PC-9 (cell line): Measurements from ENCODE around the gene HDDC3. TPM values are rescaled to one million over a fixed set of nuclear protein-coding genes. Genes with fewer than 3 reads are reported as not detected.

Experiments
- BruUV-seq: library from RNA; stranded (reverse); fragments of 400-500 nt; replicated peaks from 2 replicates; lab custom pipeline; 2021; lab: Mats Ljungman, UMichigan
- CTCF ChIA-PET: fragments of 300-600 bp; sonication (Branson Sonifier 250); formaldehyde crosslinking; loops from one replicate; lab custom pipeline; 2022; ENCODE audit warnings: antibody characterized with exemption; lab: Charles Lee
- POLR2A ChIA-PET: fragments of 300-600 bp; sonication (Branson Sonifier 250); formaldehyde crosslinking; loops from one replicate; lab custom pipeline; 2022; ENCODE audit warnings: antibody characterized with exemption; ENCODE audit not compliant: unreplicated experiment; lab: Charles Lee
- DNase-seq, 2 experiments: peaks; one replicate each; pipeline versions ENCODE4 v3.0.0 to v3.0.0-alpha.2; 2015 to 2022; ENCODE audit warnings: mixed read lengths in 1 of 2
- H2AFZ ChIP-seq: fragments of 200-600 bp; sonication (generic); 2 replicates; pipeline ENCODE4 v1.8.1; 2017; ENCODE audit warnings: antibody characterized with exemption
- H3F3A ChIP-seq: fragments of 200-600 bp; sonication (generic); 2 replicates; pipeline ENCODE4 v1.8.1; 2017; ENCODE audit warnings: antibody characterized with exemption, mild to moderate bottlenecking, low read depth; ENCODE audit not compliant: insufficient read depth
- H3K27ac ChIP-seq: fragments of 200-600 bp; sonication (generic); 2 replicates; pipeline ENCODE4 v1.6.1; 2016; ENCODE audit warnings: mixed run types
- H3K27me3 ChIP-seq: fragments of 200-600 bp; sonication (generic); 2 replicates; pipeline ENCODE4 v1.6.1; 2016; ENCODE audit warnings: low read depth, mixed run types; ENCODE audit not compliant: insufficient read depth
- H3K36me3 ChIP-seq: fragments of 200-600 bp; sonication (generic); 2 replicates; pipeline ENCODE4 v1.6.1; 2016; ENCODE audit warnings: low read depth, mixed run types
- H3K4me1 ChIP-seq: fragments of 200-600 bp; sonication (generic); replicated peaks from 2 replicates; pipeline ENCODE4 v1.6.1; 2016; ENCODE audit warnings: mixed run types; ENCODE audit not compliant: insufficient read depth
- H3K4me2 ChIP-seq: fragments of 200-600 bp; sonication (generic); 2 replicates; pipeline ENCODE4 v1.6.1; 2017; ENCODE audit warnings: mixed run types
- H3K4me3 ChIP-seq: fragments of 200-600 bp; sonication (generic); 2 replicates; pipeline ENCODE4 v1.6.1; 2016; ENCODE audit warnings: mixed run types
- H3K79me2 ChIP-seq: fragments of 200-600 bp; sonication (generic); 2 replicates; pipeline ENCODE4 v1.6.1; 2017; ENCODE audit warnings: low read depth, mixed run types
- H3K9me2 ChIP-seq: fragments of 200-600 bp; sonication (generic); 2 replicates; pipeline ENCODE4 v1.8.1; 2017; ENCODE audit warnings: mild to moderate bottlenecking; ENCODE audit not compliant: insufficient read depth
- H3K9me3 ChIP-seq: fragments of 200-600 bp; sonication (generic); 2 replicates; pipeline ENCODE4 v1.8.1; 2016; ENCODE audit warnings: low read depth; ENCODE audit not compliant: insufficient read depth
- H4K20me1 ChIP-seq: fragments of 200-600 bp; sonication (generic); 2 replicates; pipeline ENCODE4 v1.8.1; 2017; ENCODE audit not compliant: insufficient read depth
- EZH2 ChIP-seq: fragments of 200-600 bp; sonication (generic); IDR thresholded peaks from 2 replicates; pipeline ENCODE4 v1.8.0; 2017; ENCODE audit warnings: antibody characterized with exemption, low read depth
- intact Hi-C: fragments of 100-400 bp; cut with micrococcal nuclease; formaldehyde crosslinking; loops from one replicate; pipeline ENCODE4 v1.10.0; 2022; ENCODE audit not compliant: unreplicated experiment
- total RNA-seq: library from RNA; stranded (reverse); gene quantifications from 2 replicates; pipeline ENCODE4 v1.2.3, GENCODE V29; 2021
- TF ChIP-seq, protein P1 (sequence below): fragments of 200-600 bp; sonication (generic); conservative IDR thresholded peaks from 2 replicates; pipeline ENCODE4 v1.6.1; 2017; ENCODE audit warnings: mixed run types, antibody characterized with exemption, mild to moderate bottlenecking, moderate library complexity

The HDDC3 gene
- total RNA-seq, 1 experiment from 2014 or later: 18.1 TPM

DNA sequence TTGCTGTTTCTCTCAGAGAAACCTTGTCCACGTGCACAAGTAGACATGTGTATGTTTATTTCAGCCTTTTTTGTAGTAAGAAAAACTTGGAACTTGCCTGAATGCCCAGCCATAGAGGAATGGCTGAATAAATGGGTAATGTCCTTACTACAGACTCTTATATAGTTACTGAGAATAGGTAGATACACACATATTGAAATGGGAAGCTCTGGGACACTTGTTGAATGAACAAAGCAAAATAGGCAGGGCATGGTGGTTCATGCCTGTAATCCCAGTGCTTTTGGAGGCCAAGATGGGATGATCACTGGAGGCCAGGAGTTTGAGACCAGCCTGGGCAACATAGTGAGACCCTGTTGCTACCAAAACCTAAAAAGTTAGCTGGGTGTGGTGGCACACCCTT is 4.5 kb upstream of the HDDC3 start:
- Histone ChIP-seq H3F3A (peaks cover 6% of the 10 kb centered on the region; the same call in 1 of the 2 replicates), H4K20me1 (no peaks in the 10 kb centered on the region), H3K4me3 (no peak overlapping the region), H3K4me1 (peaks cover 8% of the 10 kb centered on the region; the same call in 1 of the 2 replicates), H3K27ac (no peak overlapping the region), H3K9me2 (no peaks in the 10 kb centered on the region), H3K79me2 (peaks cover 11% of the 10 kb centered on the region), H3K27me3 (no peaks in the 10 kb centered on the region), H3K9me3 (no peaks in the 10 kb centered on the region), H2AFZ (no peak overlapping the region), H3K36me3 (peaks cover 9% of the 10 kb centered on the region; the same call in 1 of the 2 replicates), H3K4me2 (peak overlapping the region; percentile 83)
- BruUV-seq: no TSS peak
- DNase-seq: no peak
- ChIA-PET POLR2A (interaction anchor here (0.6 kb wide), 1 partner anchor 476 kb away, joined by 4 read pairs; no protein-coding TSS in a partner anchor), CTCF (interaction anchor here (0.6 to 0.7 kb wide), 2 partner anchors 19 to 73 kb away, joined by 3 to 10 read pairs; no protein-coding TSS in a partner anchor)
- TF ChIP-seq, protein P1, sequence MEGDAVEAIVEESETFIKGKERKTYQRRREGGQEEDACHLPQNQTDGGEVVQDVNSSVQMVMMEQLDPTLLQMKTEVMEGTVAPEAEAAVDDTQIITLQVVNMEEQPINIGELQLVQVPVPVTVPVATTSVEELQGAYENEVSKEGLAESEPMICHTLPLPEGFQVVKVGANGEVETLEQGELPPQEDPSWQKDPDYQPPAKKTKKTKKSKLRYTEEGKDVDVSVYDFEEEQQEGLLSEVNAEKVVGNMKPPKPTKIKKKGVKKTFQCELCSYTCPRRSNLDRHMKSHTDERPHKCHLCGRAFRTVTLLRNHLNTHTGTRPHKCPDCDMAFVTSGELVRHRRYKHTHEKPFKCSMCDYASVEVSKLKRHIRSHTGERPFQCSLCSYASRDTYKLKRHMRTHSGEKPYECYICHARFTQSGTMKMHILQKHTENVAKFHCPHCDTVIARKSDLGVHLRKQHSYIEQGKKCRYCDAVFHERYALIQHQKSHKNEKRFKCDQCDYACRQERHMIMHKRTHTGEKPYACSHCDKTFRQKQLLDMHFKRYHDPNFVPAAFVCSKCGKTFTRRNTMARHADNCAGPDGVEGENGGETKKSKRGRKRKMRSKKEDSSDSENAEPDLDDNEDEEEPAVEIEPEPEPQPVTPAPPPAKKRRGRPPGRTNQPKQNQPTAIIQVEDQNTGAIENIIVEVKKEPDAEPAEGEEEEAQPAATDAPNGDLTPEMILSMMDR: no peak
- no peak for TF ChIP-seq EZH2
- intact Hi-C loops: loop anchor here (10.0 kb wide), 1 partner anchor 452 kb away; no protein-coding TSS in a partner anchor

DNA sequence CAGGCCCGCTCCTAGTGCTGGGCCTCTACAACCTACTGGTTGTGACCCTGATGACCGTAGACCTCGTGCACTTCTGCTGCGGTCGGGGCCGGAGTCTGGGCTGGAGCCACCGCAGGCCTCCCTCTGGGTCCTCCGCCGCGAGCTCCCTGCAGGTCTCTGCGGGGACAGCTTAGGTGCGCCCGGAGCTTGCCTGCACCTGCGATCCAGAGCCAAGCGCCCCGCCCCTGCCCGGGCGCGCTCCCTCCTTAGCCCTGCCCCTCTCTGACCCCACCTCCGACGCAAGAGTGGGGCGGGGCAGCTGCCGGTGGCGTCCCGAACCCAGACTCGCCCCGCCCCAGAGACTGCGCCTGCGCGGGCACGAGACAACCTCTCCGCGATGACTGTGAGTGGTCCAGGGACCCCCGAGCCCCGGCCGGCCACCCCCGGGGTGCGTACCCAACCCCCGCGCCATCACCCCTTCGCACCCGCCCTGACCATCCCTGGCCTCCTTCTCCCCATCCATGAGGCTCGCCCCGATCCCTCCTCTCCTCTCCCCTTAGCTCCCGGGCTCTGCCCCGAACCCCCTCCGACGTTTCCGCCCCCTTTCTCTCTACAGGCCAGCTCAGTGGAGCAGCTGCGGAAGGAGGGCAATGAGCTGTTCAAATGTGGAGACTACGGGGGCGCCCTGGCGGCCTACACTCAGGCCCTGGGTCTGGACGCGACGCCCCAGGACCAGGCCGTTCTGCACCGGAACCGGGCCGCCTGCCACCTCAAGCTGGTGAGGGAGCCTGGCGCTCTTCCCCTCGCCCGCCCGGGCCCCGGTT is 2.8 kb upstream of the HDDC3 start, which contains the start of gene UNC45A:
UNC45A (plus strand) TSS at position 337 of the 803 bp plus-strand sequence; CDS start at position 377, 40 bp downstream.
- no peak for TF ChIP-seq EZH2
- TF ChIP-seq, protein P1: no peak
- Histone ChIP-seq H2AFZ (peak within 1 kb of the TSS; percentile 90), H3K4me2 (peak within 1 kb of the TSS; percentile 83), H3K9me2 (no peaks in the 10 kb centered on the region), H3F3A (peaks cover 15% of the 10 kb centered on the region; the same call in 1 of the 2 replicates), H3K36me3 (no peaks in the 10 kb centered on the region; the same call in 1 of the 2 replicates), H3K79me2 (peaks cover 11% of the 10 kb centered on the region), H3K4me1 (peaks cover 20% of the 10 kb centered on the region), H3K4me3 (peak within 1 kb of the TSS; percentile 89), H3K9me3 (no peaks in the 10 kb centered on the region), H3K27me3 (no peaks in the 10 kb centered on the region), H4K20me1 (no peaks in the 10 kb centered on the region), H3K27ac (no peak within 1 kb of the TSS)
- ChIA-PET POLR2A (interaction anchor here (0.6 to 1.1 kb wide), 7 partner anchors 14 to 636 kb away, joined by 3 to 9 read pairs (median 4); partner anchors contain the start of genes PRC1, RCCD1 and VPS33B), CTCF (interaction anchor here (0.6 to 1.8 kb wide), 7 partner anchors 8 to 751 kb away, joined by 3 to 12 read pairs (median 8); no protein-coding TSS in a partner anchor)
- intact Hi-C loops: loop anchor here (1.0 to 10.0 kb wide), 6 partner anchors 60 to 833 kb away; partner anchors contain the start of genes BLM, IDH2 and PRC1
- BruUV-seq: no TSS peak
- DNase-seq: peak; percentile 80 to 94
